Stimulated activated CD4-positive, alpha-beta T cell treated with anti-CD3 and anti-CD28 coated beads, Interleukin-12 subunit alpha, Interleukin-12 subunit beta, amount 100 ng/mL, for 4 hours (primary cell): ENCODE data around the gene POC5.
"Not testable (repeated sequence)": the region's sequence is repeated elsewhere in the genome, so short reads cannot be mapped to it uniquely, and the experiment has no call there.

Source experiments
- DNase-seq: peaks from one replicate; pipeline ENCODE4 v3.0.0-alpha.2; 2020

Gene POC5

GRCh38 chr5:75717082-75717922 lies at the start of gene POC5:
Gene POC5 (minus strand): TSS chr5:75717437. CDS start chr5:75712937, 4,500 bp downstream.
- peak; percentile 98 for DNase-seq

GRCh38 chr5:75758116-75758515 lies 40.9 kb upstream of the POC5 start:
- no peak for DNase-seq

GRCh38 chr5:75756981-75757380 lies 39.7 kb upstream of the POC5 start:
- no peak for DNase-seq

- no peak for DNase-seq
Observed at GRCh38 chr5:75756211-75756610, 39.0 kb upstream of the POC5 start.

- no peak for DNase-seq
Observed at GRCh38 chr5:75753182-75753581, 35.9 kb upstream of the POC5 start.

GRCh38 chr5:75744355-75744754 lies 27.1 kb upstream of the POC5 start:
- no peak for DNase-seq

GRCh38 chr5:75736273-75736672 lies 19.0 kb upstream of the POC5 start:
- DNase-seq, result no peak

- DNase-seq, result no peak
Observed at GRCh38 chr5:75734913-75735789, 17.9 kb upstream of the POC5 start.

GRCh38 chr5:75733767-75734166 lies 16.5 kb upstream of the POC5 start:
- DNase-seq, result no peak

GRCh38 chr5:75731515-75731914 lies 14.3 kb upstream of the POC5 start:
- DNase-seq, result not testable (repeated sequence)

- no peak for DNase-seq
Observed at GRCh38 chr5:75729321-75729720, 12.1 kb upstream of the POC5 start.

- no peak for DNase-seq
Observed at GRCh38 chr5:75727931-75728330, 10.7 kb upstream of the POC5 start.

- DNase-seq, result not testable (repeated sequence)
Observed at GRCh38 chr5:75726224-75726623, 9.0 kb upstream of the POC5 start.

- no peak for DNase-seq
Observed at GRCh38 chr5:75723378-75723777, 6.1 kb upstream of the POC5 start.

- DNase-seq, result no peak
Observed at GRCh38 chr5:75721573-75721972, 4.3 kb upstream of the POC5 start.

GRCh38 chr5:75720882-75721281 lies 3.6 kb upstream of the POC5 start:
- no peak for DNase-seq

GRCh38 chr5:75716715-75717081 lies 539 bp downstream of the POC5 start:
- DNase-seq, result peak; percentile 10

- no peak for DNase-seq
Observed at GRCh38 chr5:75712091-75712490, 5.1 kb downstream of the POC5 start.

GRCh38 chr5:75711151-75711550 lies 6.1 kb downstream of the POC5 start:
- no peak for DNase-seq

- no peak for DNase-seq
Observed at GRCh38 chr5:75710637-75711036, 6.6 kb downstream of the POC5 start.

- no peak for DNase-seq
Observed at GRCh38 chr5:75707911-75708509, 9.2 kb downstream of the POC5 start.

GRCh38 chr5:75706775-75707174 lies 10.5 kb downstream of the POC5 start:
- no peak for DNase-seq

- no peak for DNase-seq
Observed at GRCh38 chr5:75706016-75706415, 11.2 kb downstream of the POC5 start.

- no peak for DNase-seq
Observed at GRCh38 chr5:75701856-75702255, 15.4 kb downstream of the POC5 start.
